Activated CD4-positive, alpha-beta T cell treated with anti-CD3 and anti-CD28 coated beads for 24 hours (primary cell): ENCODE data around the gene ZNF638.

ENCODE experiments used
- DNase-seq, 2 donors: peaks; one replicate each; pipeline ENCODE4 v3.0.0-alpha.2; 2020; ENCODE audit warnings: low read depth in 2 of 2

The ZNF638 gene

DNA sequence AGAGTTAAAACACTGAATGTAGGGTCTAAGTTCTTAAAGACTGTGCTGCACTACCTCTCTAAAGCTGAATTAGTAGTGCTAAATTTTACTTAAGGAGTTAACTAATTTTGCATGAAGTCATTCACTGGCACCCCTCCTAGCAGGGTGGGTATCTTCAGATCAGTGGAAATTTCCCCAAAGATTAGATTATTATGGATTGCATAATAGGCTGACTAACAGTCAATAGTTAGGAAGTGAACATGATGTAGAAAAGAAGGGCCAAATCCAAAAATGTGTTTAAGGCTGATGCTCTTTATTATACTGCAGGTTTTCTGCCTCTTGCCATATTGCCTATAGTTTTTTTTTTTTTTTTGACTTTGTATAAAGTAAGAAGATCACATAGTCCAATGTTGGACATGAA, 5.2 kb downstream of the ZNF638 start:
- no peak for DNase-seq

DNA sequence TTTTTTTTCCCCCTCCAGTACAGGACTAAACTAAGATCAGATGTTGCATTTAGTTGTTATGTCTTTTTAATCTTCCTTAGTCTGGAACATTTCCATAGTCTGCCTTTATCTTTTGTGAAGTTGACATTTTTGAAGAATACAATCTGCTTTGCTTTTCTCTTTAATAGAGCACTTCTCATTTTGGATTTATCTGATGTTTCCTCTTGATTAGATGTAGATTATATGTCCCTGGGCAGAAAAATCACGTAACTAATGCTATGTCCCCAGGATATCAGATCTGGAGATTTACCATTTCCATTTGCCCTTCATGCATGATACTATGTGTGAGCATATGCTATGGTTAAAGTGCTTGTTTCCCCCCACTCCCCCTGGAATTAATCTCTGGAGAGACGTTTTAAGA, 6.2 kb downstream of the ZNF638 start:
- no peak for DNase-seq

DNA sequence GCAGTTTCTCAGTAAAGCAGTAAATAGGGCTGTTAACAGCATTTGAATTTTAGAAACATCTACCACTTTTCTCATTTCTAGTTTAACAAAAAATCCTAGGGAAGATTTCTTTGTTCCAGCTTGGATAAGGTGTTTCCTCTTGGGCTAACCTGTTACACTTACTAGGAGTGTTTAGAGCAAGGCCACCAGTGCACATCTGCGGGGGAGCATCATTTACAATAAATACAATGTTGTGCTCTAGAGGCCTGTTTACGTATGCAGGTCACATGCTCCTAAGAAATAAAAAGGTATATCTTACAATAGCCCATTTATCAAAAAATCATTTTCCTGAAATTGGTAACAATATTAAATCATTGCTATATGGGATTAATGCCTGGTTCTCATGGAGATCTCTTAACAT, 8.1 kb downstream of the ZNF638 start:
- DNase-seq = no peak

DNA sequence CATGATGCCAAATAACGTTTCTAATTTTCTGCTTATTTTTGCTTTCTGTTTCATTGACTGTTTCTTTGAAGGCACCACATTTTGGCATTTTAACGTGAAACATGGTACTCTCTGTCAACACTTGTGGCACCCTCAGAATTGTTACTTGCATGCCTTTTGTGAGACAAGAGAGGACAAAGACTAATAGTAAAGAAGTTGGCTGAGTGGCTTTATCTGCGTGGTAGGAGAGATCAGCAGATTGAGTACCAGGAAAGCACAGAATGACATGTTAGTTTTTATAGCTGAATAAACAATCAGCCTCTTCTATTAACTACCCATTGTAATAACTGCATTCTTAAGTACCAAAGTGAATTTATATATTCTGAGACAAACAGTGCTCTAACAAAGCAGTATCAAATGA, 8.6 kb downstream of the ZNF638 start:
- DNase-seq = no peak

DNA sequence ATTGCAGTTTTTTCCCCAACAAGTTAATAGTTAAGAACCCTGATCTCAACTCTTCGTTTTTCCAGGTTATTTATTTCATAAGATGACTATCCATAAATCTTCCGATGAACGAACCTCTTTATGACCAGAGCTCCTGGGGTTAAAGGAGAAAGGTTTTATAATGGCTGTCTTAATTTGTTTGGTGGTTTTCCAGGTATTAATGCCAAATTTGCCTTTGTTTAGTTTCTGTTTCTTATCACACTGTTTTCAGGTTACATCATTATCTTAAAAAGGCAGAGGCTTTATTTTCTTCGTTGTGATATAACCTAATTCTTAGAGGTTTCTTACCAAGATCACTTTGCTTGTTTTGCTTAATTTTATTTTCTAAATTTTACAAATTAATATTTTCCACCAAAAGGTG, 10.1 kb downstream of the ZNF638 start:
- DNase-seq = no peak

DNA sequence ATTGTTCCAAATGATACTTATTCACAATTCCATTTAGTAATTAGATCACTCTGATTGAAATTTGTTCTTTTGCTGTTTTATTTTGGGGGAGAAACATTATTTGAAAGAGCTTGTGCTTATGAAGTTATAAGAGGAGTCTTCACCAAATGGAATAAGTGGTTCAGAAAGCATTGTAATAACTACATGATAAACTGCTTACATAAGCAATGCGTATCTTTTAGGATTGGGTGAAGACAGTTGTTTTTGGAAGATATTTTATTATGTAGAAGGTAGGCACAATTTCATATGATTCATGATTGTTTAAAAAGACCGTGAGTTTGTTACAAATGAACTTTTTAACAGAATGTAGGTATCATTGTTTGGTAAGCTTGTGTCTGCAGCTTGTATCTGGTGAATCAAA, 14.5 kb downstream of the ZNF638 start:
- no peak for DNase-seq

DNA sequence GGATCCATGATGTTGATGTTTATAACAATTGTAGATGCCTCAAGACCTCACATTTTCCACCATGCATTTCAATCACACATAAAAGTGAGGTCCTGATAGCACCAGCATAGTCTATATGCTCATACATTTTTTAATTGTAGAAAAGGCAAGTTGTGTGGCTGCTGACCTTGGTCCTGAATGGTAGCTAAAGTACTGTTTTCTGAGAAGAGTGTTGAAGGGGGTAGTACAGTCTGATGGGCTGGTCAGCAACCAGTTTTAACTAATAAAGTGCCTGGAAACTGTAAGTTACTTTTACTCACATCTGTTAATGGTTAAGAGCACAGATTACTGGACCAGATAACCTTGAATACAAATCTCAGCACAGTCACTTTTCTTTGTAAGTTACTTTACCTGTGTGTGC, 15.9 kb downstream of the ZNF638 start:
- no peak for DNase-seq

DNA sequence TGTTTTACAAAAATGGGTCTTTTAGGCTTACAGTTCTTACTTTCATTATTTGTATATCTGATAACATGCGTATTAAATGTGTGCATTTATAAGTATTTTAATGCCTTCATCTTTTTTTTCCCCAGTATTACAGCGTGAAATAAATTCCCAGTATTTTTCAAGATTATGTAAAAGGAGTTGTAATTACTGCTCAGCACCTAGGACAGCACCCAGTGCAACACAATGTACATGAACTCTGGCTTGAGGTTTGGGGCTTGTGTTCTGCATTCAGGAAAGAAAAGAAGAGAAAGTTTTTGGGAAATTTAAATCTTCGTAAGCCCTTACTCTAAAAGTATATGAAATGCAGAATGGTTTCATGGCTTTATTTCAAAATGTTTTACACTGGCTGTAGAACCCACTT, 16.7 kb downstream of the ZNF638 start:
- DNase-seq = no peak

DNA sequence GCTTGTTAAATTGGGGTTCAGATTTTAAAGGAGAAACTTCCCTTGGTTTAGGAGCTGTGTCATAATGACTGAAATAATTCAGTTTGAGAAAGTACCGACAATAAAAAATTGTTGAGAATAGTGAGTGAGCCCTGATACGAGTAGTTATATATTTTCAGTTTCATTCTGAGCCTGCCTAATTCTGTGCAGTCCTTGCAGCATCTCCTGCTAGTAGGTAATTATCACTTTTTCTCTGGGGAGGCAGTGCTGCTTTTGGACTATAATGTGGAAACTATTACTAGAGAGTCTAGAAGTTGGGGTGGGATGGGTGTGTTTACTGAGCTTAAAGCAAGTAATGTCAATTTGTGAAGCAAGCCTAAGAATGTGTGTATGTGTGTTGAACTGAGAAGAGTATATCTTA, 21.7 kb downstream of the ZNF638 start:
- no peak for DNase-seq

DNA sequence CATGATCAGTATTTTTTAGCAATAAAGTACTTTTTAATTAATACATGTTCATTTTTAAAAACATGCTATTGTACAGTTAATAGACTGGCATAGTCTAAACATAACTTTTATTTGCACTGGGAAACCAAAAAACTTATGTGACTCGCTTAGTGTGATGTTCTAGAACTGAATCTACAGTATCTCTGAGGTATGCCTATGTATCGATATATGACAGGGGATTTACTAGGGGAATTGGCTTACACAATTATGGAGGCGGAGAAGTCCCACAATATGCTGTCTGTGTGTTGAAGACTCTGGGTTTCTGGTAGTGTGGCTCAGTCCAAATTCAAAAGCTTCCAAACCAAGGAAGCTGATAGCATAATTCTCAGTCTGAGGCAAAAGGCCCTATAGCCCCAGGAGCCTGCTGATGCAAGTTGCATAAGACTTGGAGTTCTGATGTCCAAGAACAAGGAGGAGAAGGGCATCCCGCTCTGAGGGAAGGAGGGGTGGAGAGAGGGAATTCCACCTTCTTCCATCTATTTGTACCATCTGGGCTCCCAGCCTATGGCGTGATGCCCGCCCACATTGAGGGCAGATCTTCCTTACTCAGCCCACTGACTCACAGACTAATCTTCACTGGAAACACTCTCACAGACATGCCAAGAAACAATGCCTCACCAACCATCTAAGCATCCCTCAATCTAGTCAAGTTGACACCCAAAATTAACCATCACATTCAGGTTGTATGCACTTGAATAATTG, 27.5 kb downstream of the ZNF638 start:
- DNase-seq = peak in 1 of 2 donors; percentile 5

DNA sequence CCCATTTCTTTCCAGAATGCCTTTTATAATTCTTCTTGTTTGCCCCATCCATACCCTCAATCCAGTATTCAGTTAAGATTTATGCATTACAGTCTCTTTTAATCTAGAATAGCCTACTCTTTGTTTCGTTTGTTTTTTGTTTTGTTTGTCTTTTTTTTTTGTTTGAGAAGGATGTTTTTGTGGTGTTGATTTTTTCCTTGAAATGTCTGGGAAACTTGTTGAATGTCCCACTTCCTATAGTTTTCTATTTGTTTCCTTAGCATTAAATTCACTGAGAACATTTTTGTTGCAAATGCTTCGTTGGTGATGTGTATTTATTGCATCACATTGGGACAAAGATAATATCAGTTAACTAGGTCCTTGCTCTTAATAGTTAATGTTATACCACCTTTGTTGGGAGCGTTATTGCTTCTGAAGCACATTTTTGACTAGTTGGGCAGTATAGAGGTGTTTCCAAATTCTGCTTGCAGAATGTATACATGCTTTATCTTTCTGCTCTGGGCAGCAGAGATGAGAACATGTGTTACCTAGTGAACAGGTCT, 28.9 kb downstream of the ZNF638 start:
- no peak for DNase-seq

DNA sequence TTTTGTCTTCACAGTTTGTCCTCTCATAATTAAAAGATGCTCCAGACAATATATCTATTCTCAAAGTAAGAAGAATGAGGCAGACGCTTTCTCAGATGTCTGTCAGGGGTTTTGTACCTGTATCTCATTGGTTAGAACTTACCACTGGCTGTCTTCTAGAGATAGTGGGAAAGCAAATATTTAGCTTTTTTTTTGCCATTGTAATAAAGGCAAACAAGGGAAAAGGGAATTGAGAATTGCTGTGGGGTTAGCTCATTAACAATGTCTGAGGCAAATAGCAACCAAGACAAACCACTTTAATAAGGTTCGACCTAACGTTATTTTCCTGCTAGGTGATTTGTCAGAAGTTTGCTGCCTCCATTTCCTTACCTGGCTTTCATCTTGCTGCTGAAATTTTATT, 30.0 kb downstream of the ZNF638 start:
- no peak for DNase-seq

DNA sequence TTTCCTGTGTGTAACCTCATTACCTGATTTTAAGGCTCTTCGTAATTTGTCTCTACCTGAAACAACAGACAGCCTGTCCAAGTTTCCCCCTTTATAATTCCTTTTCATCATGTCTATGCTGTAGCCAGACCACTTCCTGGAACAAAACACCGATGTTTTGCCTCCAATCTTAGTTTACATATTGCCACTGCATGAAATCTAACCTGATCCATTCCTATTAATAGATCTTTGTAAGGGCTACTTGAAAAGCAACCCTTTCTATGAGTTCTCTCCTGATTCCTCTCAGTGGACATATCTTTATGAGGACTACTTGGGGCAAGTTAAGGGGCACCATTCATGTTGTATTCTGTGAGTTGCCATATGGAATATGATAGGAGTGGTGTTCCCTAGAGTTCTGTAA, 30.9 kb downstream of the ZNF638 start:
- no peak for DNase-seq

DNA sequence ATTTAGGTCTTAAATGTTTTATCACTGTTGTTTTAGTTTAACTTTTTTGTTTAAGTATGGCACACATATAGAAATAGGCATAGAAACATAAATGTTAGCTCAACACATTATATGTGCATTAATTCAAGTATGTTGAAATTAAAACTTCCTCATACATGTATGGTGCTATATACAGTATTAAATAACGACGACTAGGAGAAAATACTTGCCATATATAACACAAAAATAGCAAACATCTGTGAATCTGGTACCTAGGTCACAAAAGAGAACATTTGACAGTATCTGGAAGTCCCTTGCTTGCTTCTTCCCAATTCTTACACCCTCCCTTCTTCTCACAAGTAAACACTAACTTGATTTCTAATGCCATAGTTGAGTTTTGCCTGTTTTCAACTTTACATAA, 38.4 kb downstream of the ZNF638 start:
- DNase-seq = no peak

DNA sequence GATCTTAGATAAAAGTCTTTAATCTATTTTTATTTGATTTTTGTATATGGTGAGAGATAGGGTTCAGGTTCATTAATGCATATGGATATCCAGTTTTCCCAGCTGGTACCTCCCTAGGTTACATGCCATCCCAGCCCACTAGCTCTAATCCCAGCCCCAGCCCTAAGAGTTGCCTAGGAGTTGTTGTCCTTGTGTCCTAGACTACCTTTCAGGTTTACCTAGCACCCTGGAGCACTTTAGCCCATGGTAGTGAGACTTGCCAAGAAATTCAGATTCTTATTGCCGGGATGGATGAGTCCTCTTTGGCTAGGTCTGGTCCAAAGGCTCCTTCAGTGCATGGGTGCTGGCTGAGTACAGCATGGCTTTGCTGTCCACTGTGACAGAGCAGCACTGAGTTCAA, 40.5 kb downstream of the ZNF638 start:
- no peak for DNase-seq

DNA sequence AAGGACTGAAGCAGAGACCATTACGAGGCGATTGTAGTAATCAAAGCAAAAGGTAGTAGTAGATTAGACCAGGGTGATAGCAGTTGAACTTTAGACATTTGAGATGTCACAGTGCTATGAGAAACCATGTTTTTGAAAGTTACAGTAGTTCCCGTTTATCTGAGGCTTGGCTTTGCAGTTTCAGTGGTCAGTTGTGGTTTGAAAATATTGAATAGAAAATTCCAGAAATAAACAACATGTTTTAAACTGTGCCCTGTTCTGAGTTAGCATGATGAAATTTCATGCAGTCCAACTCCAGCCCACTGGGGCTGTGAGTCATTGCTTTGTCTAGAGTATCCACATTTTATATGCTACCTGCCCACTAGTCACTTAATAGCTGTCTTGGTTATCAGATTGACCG, 47.5 kb downstream of the ZNF638 start:
- DNase-seq = no peak

DNA sequence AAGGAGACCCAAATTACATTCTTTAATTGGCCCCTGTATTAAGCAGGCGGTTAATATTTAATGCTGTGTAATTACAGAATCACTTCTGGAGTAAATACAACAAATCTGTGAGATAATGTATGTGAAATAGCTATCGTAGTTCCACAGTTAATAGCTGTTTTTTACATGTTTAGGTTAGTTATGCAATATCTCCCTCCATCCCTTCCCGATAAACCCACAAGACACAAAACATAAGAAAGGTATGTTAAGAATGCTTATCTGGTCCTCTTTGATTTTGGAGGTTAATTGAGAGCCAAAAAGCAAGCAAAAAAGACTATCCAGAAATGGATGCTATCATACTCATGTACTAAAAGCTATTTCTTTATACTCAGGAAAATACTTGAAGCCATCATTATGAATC, 49.1 kb downstream of the ZNF638 start:
- DNase-seq = no peak

DNA sequence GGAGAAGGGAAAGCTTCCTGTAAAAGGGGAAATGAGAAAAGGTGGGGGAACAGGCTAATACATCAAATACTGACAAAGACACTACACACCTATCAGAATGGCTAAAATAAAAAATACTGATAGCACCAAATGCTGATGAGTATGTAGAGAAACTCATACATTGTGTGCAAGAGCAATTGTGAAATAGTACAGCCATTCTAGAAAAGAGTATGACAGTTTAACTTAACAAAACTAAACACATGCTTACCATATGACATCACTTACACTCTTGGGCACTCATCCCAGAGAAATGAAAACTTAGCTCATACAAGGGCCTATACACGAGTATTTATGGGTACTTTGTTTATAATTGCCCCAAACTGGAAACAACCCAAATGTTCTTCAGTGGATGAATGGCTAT, 53.4 kb downstream of the ZNF638 start:
- DNase-seq = no peak

DNA sequence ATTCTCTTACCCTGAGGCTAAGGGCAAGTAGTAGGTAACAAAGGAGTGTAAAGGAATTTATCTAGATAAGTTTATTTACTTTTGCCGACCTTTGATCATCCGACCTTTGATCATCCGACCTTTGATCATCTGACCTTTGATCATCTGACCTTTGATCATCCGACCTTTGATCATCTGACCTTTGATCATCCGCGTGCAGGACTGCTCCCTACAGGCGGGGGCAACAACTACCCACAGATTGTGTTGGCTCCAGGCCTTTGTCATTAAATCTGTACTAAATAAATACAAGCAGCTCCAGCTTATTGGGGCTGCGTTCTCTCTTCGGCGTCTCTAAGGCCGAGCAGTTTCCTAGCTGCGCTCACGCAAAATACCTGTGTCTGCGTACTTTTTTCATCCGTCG, 56.6 kb downstream of the ZNF638 start:
- no peak for DNase-seq

DNA sequence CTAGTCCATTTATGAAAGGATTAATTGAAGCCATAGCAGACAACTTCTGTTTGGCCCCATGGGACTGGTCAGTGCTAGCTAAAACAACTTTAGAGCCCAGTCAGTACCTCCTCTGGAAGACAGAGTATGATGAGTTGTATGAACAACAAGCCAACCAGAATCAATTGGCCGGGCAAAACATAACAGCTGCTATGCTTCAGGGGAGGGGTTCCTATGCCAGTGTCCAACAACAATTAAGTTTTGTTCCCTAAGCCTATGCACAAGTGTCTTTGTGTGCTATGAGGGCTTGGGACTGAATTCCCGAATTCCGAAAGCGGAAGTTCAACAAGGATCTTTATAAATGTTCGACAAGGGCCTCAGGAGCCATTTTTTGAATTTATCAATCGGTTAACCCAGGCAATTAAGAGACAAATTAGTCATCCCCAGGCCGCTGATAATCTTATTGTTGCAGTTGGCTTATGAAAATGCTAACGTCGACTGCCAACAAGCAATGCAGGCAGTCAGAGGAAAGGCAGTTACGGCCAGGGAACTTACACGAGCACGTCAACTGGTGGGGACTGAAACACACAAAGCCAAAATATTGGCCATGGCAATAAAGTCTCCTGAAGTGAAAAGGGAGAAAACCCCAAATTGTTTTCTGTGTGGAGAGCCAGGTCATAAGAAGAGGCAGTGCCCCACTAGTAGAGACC, 57.9 kb downstream of the ZNF638 start:
- no peak for DNase-seq

DNA sequence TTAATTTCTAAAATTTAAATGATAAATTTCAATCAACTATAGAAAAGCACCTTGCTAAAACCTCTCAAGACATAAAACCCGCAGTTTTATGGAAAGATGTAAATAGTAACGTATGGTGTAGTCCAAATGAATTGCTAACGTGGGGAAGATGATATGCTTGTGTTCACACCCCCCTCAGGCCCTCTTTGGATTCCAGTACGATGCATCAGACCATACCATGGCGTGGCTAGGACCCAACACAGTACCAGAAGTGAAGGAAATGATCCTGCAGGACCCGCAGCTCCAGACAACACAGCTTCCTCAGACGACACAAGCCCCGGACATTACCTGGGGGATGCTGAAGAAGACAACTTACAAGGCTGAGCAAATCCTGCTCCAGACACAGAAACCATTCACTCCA, 61.6 kb downstream of the ZNF638 start:
- no peak for DNase-seq

DNA sequence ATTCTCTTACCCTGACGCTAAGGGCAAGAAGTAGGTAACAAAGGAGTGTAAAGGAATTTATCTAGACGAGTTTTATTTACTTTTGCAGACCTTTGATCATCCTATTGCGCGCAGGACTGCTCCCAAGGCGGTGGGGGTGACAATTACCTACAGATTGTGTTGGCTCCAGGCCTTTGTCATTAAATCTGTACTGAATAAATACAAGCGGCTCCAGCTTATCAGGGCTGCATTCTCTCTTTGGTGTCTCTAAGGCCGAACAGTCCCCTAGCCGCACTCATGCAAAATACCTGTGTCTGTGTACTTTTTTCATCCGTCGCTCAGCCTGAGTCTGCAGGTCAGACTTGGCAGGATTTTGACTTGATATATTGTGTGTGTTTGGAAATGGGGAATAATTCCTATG, 63.9 kb downstream of the ZNF638 start:
- no peak for DNase-seq

DNA sequence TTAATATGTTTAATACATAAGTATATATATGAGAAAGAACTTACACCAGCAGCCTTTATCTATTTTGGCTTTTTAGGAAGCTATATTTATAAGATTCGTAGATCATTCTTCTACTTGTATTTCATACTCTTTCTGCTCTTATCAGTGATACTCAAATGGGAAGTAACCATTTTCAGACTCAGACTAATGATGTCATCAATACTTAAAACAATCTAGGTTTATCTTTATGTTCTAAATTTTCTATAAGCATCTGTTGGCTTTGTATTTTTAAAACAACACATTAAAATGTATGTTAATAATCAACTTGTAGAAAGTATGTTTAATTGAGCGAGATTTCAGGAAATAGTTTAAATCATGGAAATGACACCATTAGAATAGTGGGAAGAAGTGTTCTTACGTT, 70.8 kb downstream of the ZNF638 start:
- DNase-seq = no peak

DNA sequence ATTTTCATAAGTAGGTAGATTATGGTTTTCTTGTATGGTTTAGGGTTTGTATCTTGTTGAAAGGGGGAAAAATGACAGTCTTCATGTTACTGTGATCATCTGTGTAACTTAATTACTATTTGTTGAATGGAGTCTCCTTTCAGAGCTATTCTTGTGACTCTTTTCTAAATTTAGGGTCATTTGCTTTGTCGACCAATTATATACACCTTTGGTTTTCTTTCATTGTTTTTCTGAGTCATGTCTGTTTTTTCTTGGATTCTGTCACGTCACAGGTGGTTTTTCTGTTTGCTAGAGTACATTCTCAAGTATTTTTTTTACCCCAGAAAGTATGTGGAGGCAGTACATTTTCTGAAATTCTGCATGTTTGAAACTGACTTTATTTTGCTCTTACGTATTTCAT, 78.0 kb downstream of the ZNF638 start:
- DNase-seq = no peak
